ENCODE measurements around the gene OR2G2.

DNA sequence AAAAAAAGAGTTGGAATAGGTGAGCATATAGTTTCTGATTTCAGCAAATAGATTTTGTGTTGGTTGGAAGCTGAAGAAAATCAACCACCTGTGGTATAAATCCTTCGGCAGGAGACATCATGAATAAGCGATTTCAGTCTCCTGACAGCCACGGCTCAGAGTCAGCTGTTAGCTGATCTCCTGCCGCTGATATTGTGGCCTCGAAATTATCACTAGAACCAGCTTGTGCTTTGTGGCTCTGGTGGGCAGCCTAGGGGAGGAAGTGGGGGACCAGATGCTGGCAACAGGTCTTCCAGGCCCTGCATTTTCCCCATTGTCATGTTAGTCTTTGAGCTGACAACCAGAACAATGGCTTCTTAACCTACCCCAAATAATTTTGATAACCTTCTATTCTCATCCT is 40.1 kb upstream of the OR2G2 start:
- TF ChIP-seq, protein P1, sequence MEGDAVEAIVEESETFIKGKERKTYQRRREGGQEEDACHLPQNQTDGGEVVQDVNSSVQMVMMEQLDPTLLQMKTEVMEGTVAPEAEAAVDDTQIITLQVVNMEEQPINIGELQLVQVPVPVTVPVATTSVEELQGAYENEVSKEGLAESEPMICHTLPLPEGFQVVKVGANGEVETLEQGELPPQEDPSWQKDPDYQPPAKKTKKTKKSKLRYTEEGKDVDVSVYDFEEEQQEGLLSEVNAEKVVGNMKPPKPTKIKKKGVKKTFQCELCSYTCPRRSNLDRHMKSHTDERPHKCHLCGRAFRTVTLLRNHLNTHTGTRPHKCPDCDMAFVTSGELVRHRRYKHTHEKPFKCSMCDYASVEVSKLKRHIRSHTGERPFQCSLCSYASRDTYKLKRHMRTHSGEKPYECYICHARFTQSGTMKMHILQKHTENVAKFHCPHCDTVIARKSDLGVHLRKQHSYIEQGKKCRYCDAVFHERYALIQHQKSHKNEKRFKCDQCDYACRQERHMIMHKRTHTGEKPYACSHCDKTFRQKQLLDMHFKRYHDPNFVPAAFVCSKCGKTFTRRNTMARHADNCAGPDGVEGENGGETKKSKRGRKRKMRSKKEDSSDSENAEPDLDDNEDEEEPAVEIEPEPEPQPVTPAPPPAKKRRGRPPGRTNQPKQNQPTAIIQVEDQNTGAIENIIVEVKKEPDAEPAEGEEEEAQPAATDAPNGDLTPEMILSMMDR (IDR thresholded peaks at IDR 0.05; ENCODE audit: low read depth, low read length), result no peak
- no peak for TF ChIP-seq POLR2A (IDR thresholded peaks at IDR 0.05; ENCODE audit: extremely low read depth, insufficient read length)
